Colonic mucosa (tissue), 4 donors: ENCODE results near the gene CHAF1A. TPM values are rescaled to one million over a fixed set of nuclear protein-coding genes. Genes with fewer than 3 reads are reported as not detected.

ENCODE experiments used
- DNase-seq: peaks from one replicate; pipeline ENCODE4 v3.0.0-alpha.2; 2020
- H3K27ac ChIP-seq: fragments of 200-600 bp; one replicate; pipeline ENCODE4 v1.8.0; 2021
- H3K27me3 ChIP-seq: fragments of 200-600 bp; one replicate; pipeline ENCODE4 v1.8.0; 2021
- H3K36me3 ChIP-seq: fragments of 200-600 bp; one replicate; pipeline ENCODE4 v1.8.0; 2021
- H3K4me1 ChIP-seq: fragments of 200-600 bp; one replicate; pipeline ENCODE4 v1.8.0; 2021; ENCODE audit warnings: mild to moderate bottlenecking
- H3K4me3 ChIP-seq: fragments of 200-600 bp; one replicate; pipeline ENCODE4 v1.8.0; 2021
- H3K9ac ChIP-seq, 2 donors: one replicate each; pipeline ENCODE4 v1.7.0; 2013; ENCODE audit warnings: control low read depth in 2 of 2, low read depth in 2 of 2, low read length in 2 of 2
- H3K9me3 ChIP-seq: fragments of 200-600 bp; one replicate; pipeline ENCODE4 v1.8.0; 2021
- CTCF ChIP-seq: fragments of 200-600 bp; IDR thresholded peaks from one replicate; pipeline ENCODE4 v1.8.0; 2022; ENCODE audit warnings: antibody characterized with exemption, mild to moderate bottlenecking
- intact Hi-C: fragments of 100-400 bp; cut with DNase I; formaldehyde crosslinking; loops from one replicate; pipeline ENCODE4 v1.14.1; 2022
- total RNA-seq, 2 donors: library from RNA; stranded (reverse); fragmentation: NEBNext Ultra II Directional in 1 of 2; extraction: Animal tissue kit (Norgen Biotek cat#: 25700) in 1 of 2; gene quantifications; one replicate each; pipeline ENCODE4 v1.2.1, GENCODE V29; 2021
- donor health status: healthy.
- donor health status: DM: no; HTN: no; CAD: no.
- donor health status: DM: no; HTN: no; CAD: no.

CHAF1A gene
- total RNA-seq, 2 donors from 2014 or later: 15.6 to 53.2 TPM

DNA sequence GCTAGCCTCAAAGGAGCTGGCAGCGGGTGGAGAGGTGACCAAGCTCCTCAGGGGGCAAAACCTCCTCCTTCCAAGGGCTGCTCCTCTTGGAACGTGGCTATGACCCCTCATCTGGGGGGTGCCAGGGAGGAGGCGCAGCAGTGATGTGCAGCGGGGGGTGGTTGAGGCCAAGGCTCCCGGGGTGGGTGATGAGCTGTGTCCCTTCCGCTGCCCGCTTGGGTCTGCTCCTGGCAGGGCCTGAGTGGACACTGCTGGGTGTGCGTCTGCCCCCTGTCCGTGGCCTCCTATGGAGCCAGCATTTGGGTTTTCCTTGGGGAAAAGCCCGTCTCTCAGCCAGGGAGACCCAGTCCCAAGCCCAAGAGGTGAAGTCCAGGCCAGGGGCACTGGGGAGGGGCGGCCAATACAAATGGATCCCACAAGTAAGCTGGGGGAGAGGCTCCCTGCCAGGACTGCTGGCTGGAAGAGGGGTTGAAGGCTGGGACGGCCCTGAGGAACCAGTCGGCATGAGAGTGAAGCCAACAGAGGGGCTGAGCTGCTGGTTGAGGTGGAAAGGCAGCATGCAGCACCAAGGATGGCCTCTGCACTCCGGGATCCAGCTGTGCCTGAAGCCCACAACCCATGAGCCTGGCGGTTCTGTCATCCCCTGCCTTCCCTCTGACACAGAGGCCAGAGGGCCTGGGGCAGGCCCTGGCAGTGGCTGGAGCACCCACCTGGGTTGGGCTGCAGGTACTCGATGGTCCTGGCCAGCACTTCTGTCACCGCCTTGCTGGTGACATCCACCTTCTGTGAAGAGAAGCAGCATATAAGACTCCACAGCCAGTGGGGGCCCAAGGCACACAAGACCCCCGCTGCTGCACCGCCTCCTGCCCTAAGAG, 36.4 kb upstream of the CHAF1A start:
- TF ChIP-seq CTCF: no peak
- Histone ChIP-seq H3K27me3 (no peaks in the 10 kb centered on the region), H3K9ac (no peak overlapping the region), H3K4me1 (peaks cover 22% of the 10 kb centered on the region), H3K36me3 (peaks cover 5% of the 10 kb centered on the region), H3K9me3 (no peaks in the 10 kb centered on the region), H3K4me3 (no peak overlapping the region), H3K27ac (no peak overlapping the region)
- intact Hi-C loops: no loop called here
- no peak for DNase-seq

- no peak for DNase-seq
- H3K4me3 ChIP-seq: no peak overlapping the region
- H3K36me3 ChIP-seq: peaks cover 5% of the 10 kb centered on the region
- peaks cover 22% of the 10 kb centered on the region for H3K4me1 ChIP-seq
- H3K9ac ChIP-seq: no peak overlapping the region
- intact Hi-C loops: no loop called here
- H3K9me3 ChIP-seq: no peaks in the 10 kb centered on the region
- no peak for TF ChIP-seq CTCF
- H3K27me3 ChIP-seq: no peaks in the 10 kb centered on the region
- H3K27ac ChIP-seq: no peak overlapping the region
Observed at GRCh38 chr19:4366666-4367335, 35.6 kb upstream of the CHAF1A start.

GRCh38 chr19:4367336-4367723, 35.1 kb upstream of the CHAF1A start:
- no peak for TF ChIP-seq CTCF
- DNase-seq: no peak
- Histone ChIP-seq H3K27ac (no peak overlapping the region), H3K9ac (no peak overlapping the region), H3K9me3 (no peaks in the 10 kb centered on the region), H3K36me3 (peaks cover 5% of the 10 kb centered on the region), H3K4me1 (peaks cover 22% of the 10 kb centered on the region), H3K27me3 (no peaks in the 10 kb centered on the region), H3K4me3 (no peak overlapping the region)
- intact Hi-C loops: no loop called here

GRCh38 chr19:4367781-4368127, 34.7 kb upstream of the CHAF1A start:
- Histone ChIP-seq H3K9ac (no peak overlapping the region), H3K27me3 (no peaks in the 10 kb centered on the region), H3K4me1 (peaks cover 22% of the 10 kb centered on the region), H3K4me3 (no peak overlapping the region), H3K36me3 (peaks cover 5% of the 10 kb centered on the region), H3K27ac (no peak overlapping the region), H3K9me3 (no peaks in the 10 kb centered on the region)
- TF ChIP-seq CTCF: no peak
- DNase-seq: no peak
- intact Hi-C loops: no loop called here

GRCh38 chr19:4368128-4368820, 34.2 kb upstream of the CHAF1A start:
- no peaks in the 10 kb centered on the region for H3K9me3 ChIP-seq
- DNase-seq: no peak
- no peaks in the 10 kb centered on the region for H3K27me3 ChIP-seq
- H3K27ac ChIP-seq: no peak overlapping the region
- intact Hi-C loops: no loop called here
- H3K9ac ChIP-seq: peak overlapping the region; percentile 50 to 70
- peaks cover 3% of the 10 kb centered on the region for H3K36me3 ChIP-seq
- H3K4me1 ChIP-seq: peaks cover 22% of the 10 kb centered on the region
- TF ChIP-seq CTCF: no peak
- H3K4me3 ChIP-seq: no peak overlapping the region
